Measurements from ENCODE around the gene NAV3.

Gene NAV3

DNA sequence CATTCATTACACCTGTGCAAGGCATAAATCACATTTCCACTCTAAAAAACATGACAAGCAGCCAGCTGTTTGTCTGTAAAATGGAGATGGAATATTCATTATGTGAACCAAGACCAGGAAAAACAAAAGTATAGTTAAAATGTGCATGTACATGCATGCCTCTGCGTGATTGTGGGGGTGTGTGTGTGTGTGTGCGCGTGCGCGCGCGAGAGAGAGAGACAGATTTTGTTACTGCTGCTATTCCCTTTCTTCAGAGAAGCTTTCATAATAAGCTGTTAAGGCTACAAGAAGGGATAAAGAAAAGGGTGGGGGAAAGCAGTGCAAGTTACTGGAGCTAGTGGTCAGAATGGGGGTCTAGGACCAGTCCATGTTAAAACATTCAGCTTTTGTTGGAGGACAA lies 430.3 kb downstream of the NAV3 start:
- no peak for DNase-seq (ENCODE audit: low spot score)
- H3K4me3 Mint-ChIP-seq = no peak overlapping the region
- no peaks in the 10 kb centered on the region for H3K36me3 Mint-ChIP-seq (ENCODE audit: low read depth)
- peaks cover 5% of the 10 kb centered on the region for H3K9me3 Mint-ChIP-seq
- no peaks in the 10 kb centered on the region for H3K4me1 Mint-ChIP-seq (ENCODE audit: low read depth)
- H3K27ac Mint-ChIP-seq = no peak overlapping the region
- H3K27me3 Mint-ChIP-seq (ENCODE audit: low read depth) = no peaks in the 10 kb centered on the region

DNA sequence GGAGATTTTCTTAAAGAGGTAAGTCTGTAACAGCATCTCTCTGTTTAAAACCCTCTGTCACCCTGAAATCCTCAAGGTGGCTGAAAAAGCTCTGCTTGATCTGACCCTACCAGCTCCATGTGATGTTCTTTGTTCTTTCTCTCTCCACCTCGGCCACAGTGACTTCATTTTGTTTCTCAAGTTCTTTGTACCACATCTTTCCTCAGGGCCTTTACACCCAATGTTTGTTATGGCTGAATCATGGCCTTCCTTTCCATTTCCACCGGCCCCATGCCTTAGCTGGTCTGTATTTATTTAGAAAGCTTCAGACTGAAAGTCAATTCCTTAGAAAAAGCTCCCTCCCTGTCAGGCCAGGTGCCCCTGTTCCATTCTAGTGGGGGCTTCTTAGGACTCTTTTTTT lies 431.2 kb downstream of the NAV3 start:
- DNase-seq (ENCODE audit: low spot score) = no peak
- H3K4me3 Mint-ChIP-seq = no peak overlapping the region
- H3K36me3 Mint-ChIP-seq (ENCODE audit: low read depth) = no peaks in the 10 kb centered on the region
- H3K4me1 Mint-ChIP-seq (ENCODE audit: low read depth) = no peaks in the 10 kb centered on the region
- H3K27ac Mint-ChIP-seq = no peak overlapping the region
- H3K9me3 Mint-ChIP-seq = peaks cover under 1% of the 10 kb centered on the region
- H3K27me3 Mint-ChIP-seq (ENCODE audit: low read depth) = no peaks in the 10 kb centered on the region
